GM21576 (cell line): Measurements from ENCODE around the gene CRYL1.

Experiments used
- ATAC-seq: cut with Tn5 transposase; IDR thresholded peaks from one replicate; pipeline ENCODE4 v1.9.1; 2021; ENCODE audit warnings: mild to moderate bottlenecking, moderate library complexity; ENCODE audit not compliant: unreplicated experiment

Gene CRYL1

DNA sequence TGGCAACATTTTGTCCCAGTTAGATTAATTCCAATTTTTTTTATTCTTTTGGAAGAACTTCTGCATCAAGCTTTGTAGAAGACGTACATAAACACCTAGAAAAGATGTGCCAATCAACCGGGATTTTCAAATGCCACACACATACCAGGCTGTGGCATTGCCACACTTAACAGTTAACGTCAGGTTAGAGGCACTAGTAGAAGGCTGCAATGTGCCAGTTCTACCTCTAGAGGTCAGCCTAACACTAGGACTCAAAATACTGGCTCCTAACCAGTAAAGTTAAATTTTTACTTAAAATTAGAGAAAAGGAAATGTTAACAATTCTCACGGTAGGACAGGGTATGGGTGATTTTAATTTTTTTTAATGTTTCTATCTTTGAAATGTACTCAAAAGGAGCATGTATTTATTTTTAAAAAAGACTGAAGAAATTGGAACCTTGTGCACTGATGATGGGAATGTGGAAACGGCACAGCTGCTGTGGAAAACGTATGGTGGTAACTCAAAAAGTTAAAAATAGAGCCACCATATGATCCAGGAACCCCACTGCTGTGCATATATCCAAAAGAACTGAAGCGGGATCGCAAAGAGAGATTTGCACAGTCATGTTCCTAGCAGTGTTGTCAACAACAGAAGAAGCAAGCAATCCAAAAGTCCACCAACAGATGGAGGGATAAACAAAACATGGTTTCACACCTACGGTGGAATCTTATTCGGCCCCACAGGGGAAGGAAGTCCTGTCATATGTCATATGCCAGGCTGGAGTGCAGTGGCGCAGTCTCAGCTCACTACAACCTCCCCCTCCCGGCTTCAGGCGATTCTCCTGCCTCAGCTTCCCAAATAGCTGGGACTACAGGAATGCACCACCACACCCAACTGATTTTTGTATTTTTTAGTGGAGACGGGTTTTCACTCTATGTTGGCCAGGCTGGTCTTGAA is 30.3 kb downstream of the CRYL1 start:
- ATAC-seq: no peak

DNA sequence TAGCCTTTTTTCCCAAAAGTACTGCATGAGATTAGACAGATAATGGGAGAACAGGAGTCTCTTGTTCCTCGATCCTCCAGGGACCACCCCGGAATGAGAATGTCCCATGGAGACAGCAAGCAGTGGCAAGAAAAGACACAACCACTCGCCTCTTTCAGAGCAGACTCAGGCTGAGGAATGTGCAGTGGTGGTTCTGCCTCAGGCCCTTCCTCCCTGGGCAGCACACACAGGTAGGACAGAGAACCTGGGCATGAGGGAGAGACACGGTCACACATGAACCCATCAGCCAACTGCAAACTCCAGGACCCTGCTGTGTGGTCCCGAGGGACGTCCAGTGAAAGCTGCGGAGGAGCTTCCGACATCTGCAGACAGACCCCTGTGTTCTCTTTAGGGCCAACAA is 31.0 kb downstream of the CRYL1 start:
- no peak for ATAC-seq

DNA sequence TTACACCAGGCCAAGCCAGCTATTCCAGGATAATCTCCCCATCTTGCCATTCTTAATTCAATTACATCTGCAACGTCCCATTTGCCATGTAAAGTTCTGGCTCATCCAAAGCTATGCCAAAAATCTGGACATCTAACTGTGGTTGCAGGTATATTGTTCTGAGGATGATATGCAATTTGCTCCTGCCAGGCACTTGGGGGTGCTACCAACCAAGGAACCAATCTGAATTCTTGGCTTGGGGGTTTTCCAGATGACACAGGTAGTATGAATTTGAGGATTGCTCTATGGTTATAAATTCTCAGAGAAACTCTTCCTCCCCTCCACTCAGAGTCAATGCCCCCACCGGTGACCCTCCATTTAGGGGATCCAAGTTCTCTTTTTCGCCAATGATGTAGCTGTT is 33.0 kb downstream of the CRYL1 start:
- no peak for ATAC-seq

DNA sequence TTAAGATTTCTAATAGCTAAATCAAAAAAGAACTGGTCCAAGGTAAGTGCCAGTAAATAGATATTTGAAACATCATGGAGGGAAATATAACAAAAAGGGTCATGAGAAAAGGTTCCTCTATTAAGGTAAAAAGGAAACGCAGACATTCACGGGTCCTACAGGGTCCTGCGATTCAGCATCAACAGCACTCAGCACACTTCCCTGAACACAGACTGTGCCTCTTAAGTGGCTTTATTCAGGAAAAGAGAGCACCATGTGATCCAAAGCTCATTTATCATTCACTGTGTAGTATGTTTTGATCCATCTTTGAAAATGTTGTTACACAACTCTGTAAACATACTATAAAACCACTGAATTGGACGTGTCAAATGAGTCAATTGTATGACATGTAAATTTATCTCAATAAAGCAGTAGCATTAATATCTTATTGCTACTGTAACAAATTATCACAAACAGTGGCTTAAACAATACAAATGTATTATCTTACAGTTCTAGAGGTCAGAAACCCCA is 33.7 kb downstream of the CRYL1 start:
- no peak for ATAC-seq

DNA sequence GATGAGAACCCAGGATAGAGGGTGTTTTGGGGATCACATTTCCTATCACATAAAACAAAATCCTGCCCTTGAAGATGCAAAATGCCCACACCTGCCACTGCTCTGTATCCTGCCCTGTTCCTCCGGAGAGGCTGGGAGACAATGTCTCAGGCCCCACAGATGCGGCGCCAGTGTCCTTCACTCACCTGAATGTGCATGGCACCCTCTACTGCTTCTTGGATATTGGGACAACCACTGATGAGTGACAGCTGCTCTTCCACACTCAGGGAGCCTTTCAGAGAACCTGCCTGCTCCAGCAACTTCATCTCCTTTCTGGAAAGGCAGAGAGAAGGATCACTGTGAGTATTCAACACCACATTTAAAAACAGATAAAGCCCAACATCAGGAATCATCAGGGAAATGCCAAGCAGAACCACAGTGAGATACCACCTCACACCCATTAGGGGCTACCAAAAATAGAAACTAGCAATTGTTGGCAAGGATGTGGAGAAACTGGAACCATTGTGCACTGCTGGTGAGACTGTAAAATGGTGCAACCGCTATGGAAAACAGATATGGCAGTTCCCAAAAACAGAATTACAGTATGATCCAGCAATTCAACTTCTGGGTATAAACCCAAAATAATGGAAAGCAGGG is 36.4 kb downstream of the CRYL1 start:
- ATAC-seq: peak; percentile 53

DNA sequence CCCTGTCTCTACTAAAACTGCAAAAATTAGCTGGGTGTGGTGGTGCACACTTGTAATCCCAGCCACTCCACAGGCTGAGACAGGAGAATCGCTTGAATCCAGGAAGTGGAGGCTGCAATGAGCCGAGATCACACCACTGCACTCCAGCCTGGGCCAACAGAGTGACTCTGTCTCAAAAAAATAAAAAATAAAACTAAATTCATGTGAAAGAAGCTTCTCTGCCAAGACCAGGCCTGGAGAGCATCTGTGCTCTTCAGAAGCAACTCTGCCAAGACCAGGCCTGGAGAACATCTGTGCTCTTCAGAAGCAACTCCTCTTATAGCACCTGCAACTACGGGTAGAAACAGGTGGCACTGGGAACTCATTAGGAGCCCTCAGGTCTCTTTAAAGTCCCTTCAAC is 37.7 kb downstream of the CRYL1 start:
- no peak for ATAC-seq

DNA sequence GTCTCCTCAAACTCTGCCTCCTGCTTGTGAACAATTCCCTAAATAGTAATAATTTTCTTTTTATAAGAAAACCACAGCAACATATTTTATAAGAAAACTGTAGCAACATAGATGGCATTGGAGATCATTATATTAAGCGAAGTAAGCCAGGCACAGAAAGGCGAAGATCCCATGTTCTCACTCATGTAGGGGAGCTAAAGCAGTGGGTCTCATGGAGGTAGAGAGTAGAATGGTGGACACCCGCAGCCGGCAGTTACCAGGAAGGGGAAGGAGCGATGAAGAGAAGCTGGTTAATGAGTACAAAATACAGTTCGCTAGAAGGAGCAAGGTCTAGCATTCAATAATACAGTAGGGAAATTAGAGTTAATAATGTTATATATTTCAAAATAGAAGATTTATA is 42.9 kb downstream of the CRYL1 start:
- no peak for ATAC-seq

DNA sequence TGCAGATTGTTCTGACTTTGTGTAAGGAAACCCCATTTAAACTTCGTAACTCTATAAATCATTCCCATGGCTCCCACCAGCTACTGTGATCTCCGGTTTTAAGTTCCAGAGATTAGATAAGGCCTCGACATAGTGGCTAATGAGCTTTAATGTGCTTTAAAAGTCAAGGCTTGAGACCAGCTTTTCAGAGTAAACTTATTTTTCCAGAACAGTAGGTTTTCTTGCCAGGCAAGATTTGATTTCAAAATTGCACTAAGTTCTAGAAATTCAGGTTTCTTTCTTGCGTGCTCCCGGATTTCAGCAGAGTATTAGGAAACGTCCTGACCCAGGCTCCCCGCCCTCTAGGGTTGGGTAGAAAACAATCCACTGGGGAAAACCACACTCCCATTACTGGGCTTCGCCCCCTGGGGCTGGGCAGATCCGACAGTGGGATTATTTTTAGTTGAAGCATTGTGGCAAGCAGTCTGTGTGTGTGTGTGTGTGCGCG is 43.3 kb downstream of the CRYL1 start:
- ATAC-seq: no peak

DNA sequence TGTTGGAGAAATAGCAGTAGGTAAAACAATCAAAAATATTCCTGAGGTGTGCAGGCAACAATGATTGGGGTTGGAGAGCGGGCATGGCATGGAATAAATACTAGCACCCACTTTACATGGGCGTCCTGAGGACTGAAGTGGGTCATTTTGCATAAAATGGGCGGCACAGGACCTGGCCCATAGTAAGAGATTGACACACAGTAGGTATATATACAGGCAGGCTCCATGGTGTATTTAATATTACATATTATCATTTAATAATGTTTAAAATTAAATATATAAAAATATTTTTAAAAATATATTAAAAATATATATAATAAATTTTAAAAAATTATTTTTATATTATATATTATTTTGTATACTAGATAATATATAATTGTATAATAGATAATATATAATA is 48.3 kb downstream of the CRYL1 start:
- no peak for ATAC-seq

DNA sequence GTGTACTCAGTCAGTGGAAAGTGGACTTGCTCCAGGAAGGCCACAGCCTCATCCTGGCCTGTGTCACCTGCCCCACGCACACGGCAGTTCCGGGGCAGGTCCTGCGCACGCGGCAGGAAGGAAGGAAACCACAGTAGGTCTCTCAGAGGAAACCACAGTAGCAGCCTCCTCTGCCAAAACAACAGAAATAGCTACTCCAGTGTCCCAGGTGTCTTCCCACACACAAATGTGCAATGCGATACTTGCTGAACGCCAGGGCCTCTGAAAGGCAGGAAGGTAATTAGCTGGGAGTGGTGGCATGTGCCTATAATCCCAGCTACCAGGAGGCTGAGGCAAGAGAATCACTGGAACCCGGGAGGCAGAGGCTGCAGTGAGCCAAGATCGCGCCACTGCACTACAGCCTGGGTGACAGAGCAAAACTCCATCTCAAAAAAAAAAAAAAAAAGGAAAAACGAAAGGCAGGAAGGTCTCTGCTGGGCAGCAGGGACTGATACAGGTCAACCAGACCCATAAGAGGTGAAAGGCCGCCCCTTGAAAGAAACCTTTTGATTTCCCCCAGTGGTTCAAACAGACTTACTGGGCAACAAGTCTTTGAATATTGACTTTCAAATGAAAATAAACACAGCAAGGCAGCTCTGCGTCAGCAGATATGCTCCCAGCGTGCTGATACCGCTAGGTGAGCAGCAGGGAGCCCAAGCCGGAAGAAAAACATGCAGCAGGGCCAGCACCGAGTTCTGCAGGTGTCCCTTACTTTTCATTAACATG is 49.5 kb downstream of the CRYL1 start:
- ATAC-seq: peak; percentile 94

DNA sequence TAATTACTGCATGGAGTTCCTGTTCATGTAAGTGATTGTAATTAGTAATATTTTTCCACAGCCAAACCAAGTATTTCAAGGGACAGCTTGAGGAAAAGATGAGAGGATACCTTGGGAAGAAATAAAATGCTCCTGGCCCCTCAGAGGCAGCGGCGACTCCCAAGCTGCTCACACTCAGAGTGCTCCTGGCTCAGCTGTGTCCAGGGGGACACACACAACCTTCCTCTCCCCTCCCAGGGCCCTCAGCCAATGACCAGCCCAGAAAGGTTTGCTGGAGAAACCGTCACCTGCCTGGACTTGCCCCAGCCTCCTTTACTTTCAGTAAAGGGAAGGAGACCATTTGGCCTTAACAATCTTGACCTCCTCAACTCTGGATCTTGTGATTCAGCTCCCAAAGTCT is 51.1 kb downstream of the CRYL1 start:
- no peak for ATAC-seq

DNA sequence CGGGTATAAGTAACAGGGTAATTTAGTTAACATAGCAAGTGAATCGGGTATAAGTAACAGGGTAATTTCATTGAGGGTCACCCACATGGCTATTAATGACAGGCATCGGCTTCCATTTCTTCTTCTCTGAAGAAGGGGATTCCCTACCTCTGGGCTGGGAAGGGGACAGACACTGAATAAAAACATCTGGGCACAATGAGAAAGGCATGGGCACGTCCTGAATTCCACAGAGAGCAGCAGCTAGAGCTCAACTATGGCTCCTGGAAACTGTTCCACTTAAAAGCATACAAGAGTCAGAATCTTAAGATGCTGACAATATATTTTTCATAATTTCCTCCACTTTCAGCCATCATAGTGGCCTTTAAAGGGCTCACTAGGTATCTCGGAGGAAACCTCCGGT is 51.8 kb downstream of the CRYL1 start:
- ATAC-seq: no peak

DNA sequence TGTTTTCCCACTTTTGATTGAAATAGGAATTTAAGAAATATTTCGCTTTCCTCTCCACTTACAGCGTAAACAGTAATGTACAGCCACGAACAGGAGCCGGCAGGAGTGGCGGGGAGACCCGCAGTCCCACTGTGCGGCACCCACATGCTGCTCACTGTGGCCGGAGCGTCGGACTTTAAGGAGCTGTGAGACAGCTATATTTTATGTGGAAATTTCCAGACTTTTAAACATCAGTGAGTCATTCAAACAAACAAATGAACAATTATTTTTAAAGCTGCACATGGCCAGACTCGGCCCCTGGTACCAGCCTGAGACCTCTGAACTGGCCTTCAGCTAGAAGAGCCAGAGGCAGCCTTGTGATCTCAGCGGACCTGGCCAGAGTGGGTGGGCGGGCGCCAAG is 52.5 kb downstream of the CRYL1 start:
- ATAC-seq: no peak

DNA sequence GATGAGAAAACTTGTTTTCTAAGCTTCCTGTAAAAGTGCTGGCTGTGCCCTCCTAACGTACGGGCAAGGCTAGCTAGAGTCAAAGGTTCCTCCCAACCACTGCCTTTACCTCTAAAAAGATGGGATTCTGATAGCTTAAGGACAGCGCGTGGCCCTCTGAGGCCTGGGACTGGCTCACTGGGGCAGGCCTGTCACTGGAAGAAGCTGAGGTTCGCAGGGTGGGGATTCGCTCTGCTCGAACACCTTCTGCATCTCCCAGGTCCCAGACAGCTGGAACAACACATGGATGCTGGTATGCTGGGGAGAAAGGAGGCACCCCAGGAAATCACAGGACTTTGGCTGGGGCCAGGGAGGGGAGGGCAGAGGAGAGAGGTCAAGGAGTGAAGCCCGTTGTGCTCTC is 53.1 kb downstream of the CRYL1 start:
- ATAC-seq: no peak

DNA sequence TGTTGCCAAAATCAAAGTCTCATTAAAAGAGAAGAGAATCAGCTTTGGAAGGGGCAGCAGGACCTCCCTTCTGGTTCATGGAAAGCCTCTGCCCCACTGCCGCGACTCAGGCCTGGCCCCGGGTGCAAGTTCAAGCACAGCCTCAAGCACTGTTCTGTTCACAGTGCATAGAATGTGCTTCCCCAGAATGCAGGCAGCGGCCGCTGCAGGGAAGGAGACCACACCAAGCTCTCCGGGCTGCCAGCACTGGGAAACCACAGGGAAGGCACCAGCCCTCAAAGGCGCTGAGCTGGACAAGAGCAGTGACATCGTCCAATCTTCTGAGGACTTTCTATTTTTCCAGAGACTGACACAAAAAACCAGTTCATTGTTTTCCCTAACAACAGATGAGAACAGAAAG is 55.5 kb downstream of the CRYL1 start:
- no peak for ATAC-seq

DNA sequence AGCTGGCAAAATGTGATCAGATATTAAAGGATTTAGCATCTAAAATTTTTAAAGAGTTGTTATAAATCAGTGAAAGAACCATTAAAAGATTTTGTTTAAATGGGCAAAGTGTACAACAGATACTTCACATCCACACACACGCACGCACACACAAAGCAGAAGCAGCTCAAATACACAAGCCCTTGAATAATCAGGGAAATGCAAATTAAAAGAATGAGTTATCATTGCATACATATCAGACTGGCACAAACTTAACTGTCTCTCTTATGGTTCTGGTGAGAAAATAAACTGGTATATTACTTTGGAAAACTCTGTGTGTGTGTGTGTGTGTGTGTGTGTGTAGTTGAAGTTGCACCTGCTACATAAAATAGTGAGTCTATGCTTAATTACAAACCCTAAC is 59.3 kb downstream of the CRYL1 start:
- ATAC-seq: no peak

DNA sequence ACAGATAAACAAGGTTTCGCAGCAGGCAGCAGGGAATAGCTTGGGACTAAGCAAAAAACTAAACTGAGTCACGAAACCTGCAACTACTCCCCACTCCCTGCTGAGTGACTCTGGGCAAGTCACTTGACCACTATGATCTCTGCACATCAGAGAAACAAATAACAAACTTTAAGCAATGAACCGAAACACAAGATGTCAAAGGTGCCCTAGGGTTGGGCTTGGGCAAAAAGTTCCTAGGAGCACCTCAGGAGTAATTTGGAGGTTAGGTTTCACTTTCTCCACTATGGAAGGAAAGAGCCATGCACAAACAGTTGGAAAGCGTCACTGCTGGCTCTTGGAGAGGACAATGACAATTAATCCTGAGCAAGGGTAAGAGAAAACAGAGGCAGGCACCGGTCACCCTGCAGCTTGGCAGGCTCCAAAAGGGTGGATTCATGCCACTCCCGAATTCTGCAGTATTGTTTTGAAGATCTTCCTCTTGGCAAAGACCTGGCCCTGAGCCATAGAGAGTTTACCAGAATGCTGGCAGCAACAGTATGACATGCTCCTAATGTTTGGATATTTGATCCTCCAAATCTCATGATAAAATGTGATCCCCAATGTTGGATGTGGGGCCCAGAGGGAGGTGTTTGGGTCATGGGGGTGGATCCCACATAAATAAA is 60.3 kb downstream of the CRYL1 start:
- ATAC-seq: no peak

DNA sequence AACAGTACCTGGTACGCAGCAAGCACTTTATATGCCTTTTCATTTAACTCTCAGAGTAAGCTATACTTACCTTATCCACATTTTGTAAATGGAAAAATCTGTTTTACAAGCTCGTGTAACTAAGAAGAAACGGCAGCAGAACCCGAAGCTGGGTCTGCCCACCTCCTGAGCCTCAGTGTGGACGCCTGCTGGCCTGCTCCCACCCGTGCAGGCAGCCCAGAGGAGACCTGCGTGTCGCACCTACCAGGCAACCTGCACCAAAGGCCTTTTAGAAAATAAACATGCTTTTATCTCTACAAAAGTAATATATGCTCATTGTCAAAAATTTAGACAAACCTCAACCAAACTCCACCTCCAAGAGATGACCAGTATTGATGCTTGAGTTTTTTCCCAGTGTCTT is 62.7 kb downstream of the CRYL1 start:
- no peak for ATAC-seq

DNA sequence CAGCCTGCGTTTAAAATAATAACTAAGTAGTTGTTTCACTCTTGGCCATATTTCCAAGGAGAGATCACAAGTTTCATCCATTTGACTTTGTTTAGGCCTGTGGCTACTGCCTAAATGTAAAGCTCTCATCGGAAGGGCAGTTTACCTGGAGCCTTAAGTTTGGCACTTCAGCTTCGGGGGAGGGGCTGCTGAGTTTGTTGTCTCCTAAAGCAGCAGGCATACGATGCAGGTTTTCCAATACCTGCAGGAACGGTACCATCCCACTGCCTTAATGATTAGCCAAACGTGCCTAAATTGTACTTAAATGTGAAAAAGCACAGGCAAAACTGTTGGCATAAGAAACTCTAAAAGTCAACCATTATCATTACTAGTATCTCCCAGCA is 63.1 kb downstream of the CRYL1 start:
- ATAC-seq: no peak

DNA sequence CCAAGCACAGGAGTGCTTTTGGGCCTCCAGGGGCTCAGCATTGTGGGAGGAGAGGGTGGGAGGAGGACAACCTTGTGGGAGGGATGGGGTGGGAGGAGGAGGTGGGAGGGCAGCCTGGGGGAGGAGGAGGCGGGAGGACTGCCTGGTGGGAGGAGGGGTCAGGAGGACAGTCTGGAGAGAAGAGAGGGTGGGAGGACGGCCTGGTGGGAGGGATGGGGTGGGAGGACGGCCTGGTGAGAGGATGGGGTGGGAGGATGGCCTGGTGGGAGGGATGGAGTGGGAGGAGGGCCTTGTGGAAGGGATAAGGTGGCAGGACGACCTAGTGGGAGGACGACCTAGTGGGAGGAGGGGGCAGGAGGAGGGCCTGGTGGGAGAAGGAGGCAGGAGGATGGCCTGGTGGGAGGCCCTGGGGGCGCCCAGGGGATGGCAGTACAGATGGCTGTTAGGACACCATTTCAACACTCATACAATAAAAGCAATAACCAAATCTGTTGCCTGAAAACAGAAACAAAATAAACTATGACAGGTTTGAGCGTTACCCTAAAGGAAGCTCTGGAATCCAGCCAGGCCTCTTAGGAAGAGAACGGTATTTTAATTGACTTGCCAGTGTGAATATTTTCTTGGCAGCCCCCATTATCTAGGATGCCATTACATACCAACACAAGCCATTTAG is 63.7 kb downstream of the CRYL1 start:
- no peak for ATAC-seq
